ENCODE measurements around the gene GPR78.

The GPR78 gene

GRCh38 chr4:8595237-8596087 lies 15.3 kb downstream of the GPR78 start:
- no peaks in the 10 kb centered on the region for H3K79me2 ChIP-seq (ENCODE audit: low read length)
- H3K4me2 ChIP-seq (ENCODE audit: low read length): no peak overlapping the region
- no peak overlapping the region for H2AFZ ChIP-seq (ENCODE audit: low read depth, low read length)
- no peak overlapping the region for H3K9ac ChIP-seq (ENCODE audit: low read length)
- no peak overlapping the region for H3K4me3 ChIP-seq (ENCODE audit: low read length)
- H3K27me3 ChIP-seq (ENCODE audit: low read depth, low read length): no peaks in the 10 kb centered on the region
- H4K20me1 ChIP-seq (ENCODE audit: insufficient read depth, low read length): no peaks in the 10 kb centered on the region
- H3K36me3 ChIP-seq (replicated peaks; ENCODE audit: low read depth, low read length): no peaks in the 10 kb centered on the region
- TF ChIP-seq EZH2phosphoT487 (IDR thresholded peaks at IDR 0.05; ENCODE audit: low read depth): no peak
- no peak for TF ChIP-seq CTCF (IDR thresholded peaks at IDR 0.05; ENCODE audit: low read depth, low read length)
- H3K4me1 ChIP-seq (ENCODE audit: low read length): no peaks in the 10 kb centered on the region
- no peak overlapping the region for H3K27ac ChIP-seq (ENCODE audit: low read length)
- no peaks in the 10 kb centered on the region for H3K9me3 ChIP-seq (ENCODE audit: insufficient read depth, low read length)

- H3K4me2 ChIP-seq (ENCODE audit: low read length): no peak overlapping the region
- no peaks in the 10 kb centered on the region for H4K20me1 ChIP-seq (ENCODE audit: insufficient read depth, low read length)
- no peak overlapping the region for H3K27ac ChIP-seq (ENCODE audit: low read length)
- TF ChIP-seq CTCF (IDR thresholded peaks at IDR 0.05; ENCODE audit: low read depth, low read length) (no peak), EZH2phosphoT487 (IDR thresholded peaks at IDR 0.05; ENCODE audit: low read depth) (no peak)
- H3K79me2 ChIP-seq (ENCODE audit: low read length): no peaks in the 10 kb centered on the region
- no peaks in the 10 kb centered on the region for H3K27me3 ChIP-seq (ENCODE audit: low read depth, low read length)
- no peaks in the 10 kb centered on the region for H3K36me3 ChIP-seq (replicated peaks; ENCODE audit: low read depth, low read length)
- H3K4me1 ChIP-seq (ENCODE audit: low read length): no peaks in the 10 kb centered on the region
- no peak overlapping the region for H2AFZ ChIP-seq (ENCODE audit: low read depth, low read length)
- no peak overlapping the region for H3K9ac ChIP-seq (ENCODE audit: low read length)
- no peaks in the 10 kb centered on the region for H3K9me3 ChIP-seq (ENCODE audit: insufficient read depth, low read length)
- H3K4me3 ChIP-seq (ENCODE audit: low read length): no peak overlapping the region
Measured at GRCh38 chr4:8596891-8597290, 16.7 kb downstream of the GPR78 start.

GRCh38 chr4:8597319-8597718 lies 17.1 kb downstream of the GPR78 start:
- H3K79me2 ChIP-seq (ENCODE audit: low read length): no peaks in the 10 kb centered on the region
- no peak overlapping the region for H3K27ac ChIP-seq (ENCODE audit: low read length)
- no peak for TF ChIP-seq EZH2phosphoT487 (IDR thresholded peaks at IDR 0.05; ENCODE audit: low read depth)
- no peak for TF ChIP-seq CTCF (IDR thresholded peaks at IDR 0.05; ENCODE audit: low read depth, low read length)
- no peak overlapping the region for H3K9ac ChIP-seq (ENCODE audit: low read length)
- no peaks in the 10 kb centered on the region for H3K36me3 ChIP-seq (replicated peaks; ENCODE audit: low read depth, low read length)
- no peak overlapping the region for H3K4me2 ChIP-seq (ENCODE audit: low read length)
- H3K9me3 ChIP-seq (ENCODE audit: insufficient read depth, low read length): no peaks in the 10 kb centered on the region
- H3K4me1 ChIP-seq (ENCODE audit: low read length): no peaks in the 10 kb centered on the region
- no peaks in the 10 kb centered on the region for H3K27me3 ChIP-seq (ENCODE audit: low read depth, low read length)
- no peak overlapping the region for H2AFZ ChIP-seq (ENCODE audit: low read depth, low read length)
- no peaks in the 10 kb centered on the region for H4K20me1 ChIP-seq (ENCODE audit: insufficient read depth, low read length)
- H3K4me3 ChIP-seq (ENCODE audit: low read length): no peak overlapping the region

GRCh38 chr4:8597791-8598190 lies 17.6 kb downstream of the GPR78 start:
- H3K27me3 ChIP-seq (ENCODE audit: low read depth, low read length): no peaks in the 10 kb centered on the region
- no peaks in the 10 kb centered on the region for H3K79me2 ChIP-seq (ENCODE audit: low read length)
- H3K4me1 ChIP-seq (ENCODE audit: low read length): no peaks in the 10 kb centered on the region
- no peak overlapping the region for H3K4me2 ChIP-seq (ENCODE audit: low read length)
- no peak overlapping the region for H2AFZ ChIP-seq (ENCODE audit: low read depth, low read length)
- no peak overlapping the region for H3K9ac ChIP-seq (ENCODE audit: low read length)
- no peaks in the 10 kb centered on the region for H4K20me1 ChIP-seq (ENCODE audit: insufficient read depth, low read length)
- no peaks in the 10 kb centered on the region for H3K9me3 ChIP-seq (ENCODE audit: insufficient read depth, low read length)
- H3K36me3 ChIP-seq (replicated peaks; ENCODE audit: low read depth, low read length): no peaks in the 10 kb centered on the region
- no peak overlapping the region for H3K27ac ChIP-seq (ENCODE audit: low read length)
- TF ChIP-seq EZH2phosphoT487 (IDR thresholded peaks at IDR 0.05; ENCODE audit: low read depth): no peak
- no peak for TF ChIP-seq CTCF (IDR thresholded peaks at IDR 0.05; ENCODE audit: low read depth, low read length)
- H3K4me3 ChIP-seq (ENCODE audit: low read length): no peak overlapping the region
